Suprapubic skin (tissue), 4 donors: Measurements from ENCODE around the gene HIF3A. TPM values are rescaled to one million over a fixed set of nuclear protein-coding genes. Genes with fewer than 3 reads are reported as not detected.

Source experiments
- DNase-seq, 2 donors: peaks; one replicate each; pipeline ENCODE4 v3.0.0-alpha.2; 2019; ENCODE audit warnings: low spot score in 2 of 2
- H3K27ac ChIP-seq: fragments of 200-600 bp; sonication (generic); one replicate; pipeline ENCODE4 v1.5.1; 2019
- H3K27me3 ChIP-seq: fragments of 200-600 bp; sonication (generic); one replicate; pipeline ENCODE4 v1.5.1; 2019
- H3K36me3 ChIP-seq: fragments of 200-600 bp; sonication (generic); one replicate; pipeline ENCODE4 v1.5.1; 2019
- H3K4me1 ChIP-seq: fragments of 200-600 bp; sonication (generic); one replicate; pipeline ENCODE4 v1.5.1; 2019
- H3K4me3 ChIP-seq: fragments of 200-600 bp; sonication (generic); one replicate; pipeline ENCODE4 v1.5.1; 2019; ENCODE audit warnings: mild to moderate bottlenecking
- H3K9me3 ChIP-seq: fragments of 200-600 bp; sonication (generic); one replicate; pipeline ENCODE4 v1.5.1; 2019
- EP300 ChIP-seq: sonication (generic); formaldehyde crosslinking; IDR thresholded peaks from one replicate; pipeline ENCODE4 v1.6.1; 2017; ENCODE audit warnings: antibody characterized with exemption
- POLR2A ChIP-seq, 2 donors: fragments of 450-650 bp; IDR thresholded peaks; one replicate each; pipeline ENCODE4 v1.6.1; 2017; ENCODE audit warnings: antibody characterized with exemption in 2 of 2, mild to moderate bottlenecking in 2 of 2, moderate library complexity in 2 of 2
- POLR2AphosphoS5 ChIP-seq, 3 donors: sonication (generic); formaldehyde crosslinking; IDR thresholded peaks; one replicate each; pipeline ENCODE4 v1.6.1; 2017; ENCODE audit warnings: antibody characterized with exemption in 3 of 3
- WGBS: methylation state at CpG from one replicate; pipeline ENCODE4 v1.1.5; 2018; 5-methylcytosine and 5-hydroxymethylcytosine counted together
- total RNA-seq, 4 donors: library from RNA; depleted of rRNA; stranded (reverse); fragments of >200 nt; gene quantifications; one replicate each; pipeline ENCODE4 v1.1.0, GENCODE V29; 2016
- TF ChIP-seq, protein P1 (sequence below), 2 donors: fragments of 200-600 bp in 1 of 2; fragments of 450-650 bp in 1 of 2; sonication (generic) in 1 of 2; IDR thresholded peaks; one replicate each; pipeline ENCODE4 v1.5.1; 2016 to 2019; ENCODE audit warnings: antibody characterized with exemption in 2 of 2, mild to moderate bottlenecking in 1 of 2, moderate library complexity in 1 of 2

Gene HIF3A
- total RNA-seq, 4 donors from 2014 or later, result 6.6 to 30.0 (median 18.5) TPM

DNA sequence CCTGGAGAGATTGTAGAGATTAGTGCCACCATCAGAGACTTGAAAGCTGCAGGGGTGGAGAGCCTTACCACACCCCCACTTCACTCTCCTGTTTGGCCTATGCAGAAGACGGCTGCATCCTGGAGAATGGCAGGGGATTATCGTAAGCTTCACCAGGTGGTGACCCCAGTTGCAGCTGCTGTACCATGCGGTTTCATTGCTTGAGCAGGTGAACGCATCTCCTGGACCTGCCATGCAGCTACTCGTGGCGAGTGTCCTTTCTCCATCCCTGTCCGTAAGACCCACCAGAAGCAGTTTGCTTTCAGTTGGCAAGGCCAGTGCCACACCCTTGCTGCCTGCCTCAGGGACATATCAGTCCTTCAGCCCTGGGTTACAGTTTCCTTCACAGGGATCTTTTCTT, 71.3 kb downstream of the HIF3A start:
- peak; percentile 28 to 50 for DNase-seq
- Histone ChIP-seq H3K4me1 (peaks cover 35% of the 10 kb centered on the region), H3K4me3 (no peak overlapping the region), H3K36me3 (peaks cover 32% of the 10 kb centered on the region), H3K9me3 (no peaks in the 10 kb centered on the region), H3K27ac (no peak overlapping the region), H3K27me3 (no peaks in the 10 kb centered on the region)
- TF ChIP-seq, protein P1, sequence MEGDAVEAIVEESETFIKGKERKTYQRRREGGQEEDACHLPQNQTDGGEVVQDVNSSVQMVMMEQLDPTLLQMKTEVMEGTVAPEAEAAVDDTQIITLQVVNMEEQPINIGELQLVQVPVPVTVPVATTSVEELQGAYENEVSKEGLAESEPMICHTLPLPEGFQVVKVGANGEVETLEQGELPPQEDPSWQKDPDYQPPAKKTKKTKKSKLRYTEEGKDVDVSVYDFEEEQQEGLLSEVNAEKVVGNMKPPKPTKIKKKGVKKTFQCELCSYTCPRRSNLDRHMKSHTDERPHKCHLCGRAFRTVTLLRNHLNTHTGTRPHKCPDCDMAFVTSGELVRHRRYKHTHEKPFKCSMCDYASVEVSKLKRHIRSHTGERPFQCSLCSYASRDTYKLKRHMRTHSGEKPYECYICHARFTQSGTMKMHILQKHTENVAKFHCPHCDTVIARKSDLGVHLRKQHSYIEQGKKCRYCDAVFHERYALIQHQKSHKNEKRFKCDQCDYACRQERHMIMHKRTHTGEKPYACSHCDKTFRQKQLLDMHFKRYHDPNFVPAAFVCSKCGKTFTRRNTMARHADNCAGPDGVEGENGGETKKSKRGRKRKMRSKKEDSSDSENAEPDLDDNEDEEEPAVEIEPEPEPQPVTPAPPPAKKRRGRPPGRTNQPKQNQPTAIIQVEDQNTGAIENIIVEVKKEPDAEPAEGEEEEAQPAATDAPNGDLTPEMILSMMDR (IDR thresholded peaks at IDR 0.05), result no peak
- TF ChIP-seq POLR2AphosphoS5 (IDR thresholded peaks at IDR 0.05) (no peak), EP300 (no peak), POLR2A (IDR thresholded peaks at IDR 0.05) (no peak)
- WGBS, result 95% methylated on average over 7 of the region's 7 CpGs

DNA sequence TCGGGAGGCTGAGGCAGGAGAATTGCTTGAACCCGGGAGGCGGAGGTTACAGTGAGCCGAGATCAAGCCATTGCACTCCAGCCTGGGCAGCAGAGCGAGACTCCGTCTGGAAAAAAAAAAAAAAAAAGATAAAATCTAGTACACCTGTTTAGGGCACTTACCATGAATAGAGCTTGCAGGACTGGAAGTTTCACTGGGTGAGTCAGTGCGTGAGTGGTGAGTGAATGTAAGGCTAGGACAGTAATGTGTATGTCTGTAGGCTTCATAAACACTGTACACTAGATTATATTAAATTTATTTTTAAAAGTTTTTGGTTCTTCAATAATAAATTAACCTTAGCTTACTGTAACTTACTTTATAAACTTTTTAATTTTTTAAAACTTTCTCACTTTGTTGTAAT, 73.0 kb downstream of the HIF3A start:
- Histone ChIP-seq H3K36me3 (peaks cover 25% of the 10 kb centered on the region), H3K9me3 (no peaks in the 10 kb centered on the region), H3K27me3 (no peaks in the 10 kb centered on the region), H3K27ac (no peak overlapping the region), H3K4me1 (peaks cover 52% of the 10 kb centered on the region), H3K4me3 (no peak overlapping the region)
- TF ChIP-seq, protein P1 (IDR thresholded peaks at IDR 0.05), result no peak
- no peak for TF ChIP-seq POLR2AphosphoS5 (IDR thresholded peaks at IDR 0.05)
- no peak for TF ChIP-seq POLR2A (IDR thresholded peaks at IDR 0.05)
- TF ChIP-seq EP300, result no peak
- 71% methylated on average over 7 of the region's 7 CpGs for WGBS
- DNase-seq, result no peak

DNA sequence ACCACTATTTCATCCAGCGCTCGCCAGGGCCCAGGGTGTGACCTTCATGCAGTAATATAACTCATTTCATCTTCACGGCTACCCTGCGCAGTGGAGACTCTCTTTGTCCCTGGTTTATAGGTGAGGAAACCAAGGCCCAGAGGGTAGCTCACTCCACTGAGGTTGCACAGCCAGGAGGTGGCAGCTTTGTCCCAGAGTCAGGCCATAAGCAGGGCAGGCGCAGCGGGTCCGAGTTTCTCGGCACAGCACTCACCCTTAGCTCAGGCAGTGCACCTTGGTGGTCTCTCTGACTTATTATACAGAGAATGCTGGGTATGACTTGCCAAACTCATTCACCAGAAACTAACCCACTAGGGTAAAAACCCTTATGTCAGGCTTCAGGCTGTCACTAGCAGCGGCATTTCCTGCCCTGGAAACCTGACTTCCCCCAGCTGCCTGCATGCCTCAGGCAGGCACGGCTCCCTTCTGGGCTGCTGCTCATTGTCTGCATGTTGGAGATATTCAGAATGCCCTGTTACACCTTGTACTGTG, 74.6 kb downstream of the HIF3A start:
- Histone ChIP-seq H3K9me3 (no peaks in the 10 kb centered on the region), H3K4me1 (peaks cover 53% of the 10 kb centered on the region), H3K27me3 (no peaks in the 10 kb centered on the region), H3K36me3 (peaks cover 25% of the 10 kb centered on the region), H3K27ac (no peak overlapping the region), H3K4me3 (no peak overlapping the region)
- TF ChIP-seq POLR2AphosphoS5 (IDR thresholded peaks at IDR 0.05) (no peak), POLR2A (IDR thresholded peaks at IDR 0.05) (no peak), EP300 (no peak)
- TF ChIP-seq, protein P1 (IDR thresholded peaks at IDR 0.05), result no peak
- 70% methylated on average over 6 of the region's 10 CpGs for WGBS
- peak; percentile 50 to 58 for DNase-seq

DNA sequence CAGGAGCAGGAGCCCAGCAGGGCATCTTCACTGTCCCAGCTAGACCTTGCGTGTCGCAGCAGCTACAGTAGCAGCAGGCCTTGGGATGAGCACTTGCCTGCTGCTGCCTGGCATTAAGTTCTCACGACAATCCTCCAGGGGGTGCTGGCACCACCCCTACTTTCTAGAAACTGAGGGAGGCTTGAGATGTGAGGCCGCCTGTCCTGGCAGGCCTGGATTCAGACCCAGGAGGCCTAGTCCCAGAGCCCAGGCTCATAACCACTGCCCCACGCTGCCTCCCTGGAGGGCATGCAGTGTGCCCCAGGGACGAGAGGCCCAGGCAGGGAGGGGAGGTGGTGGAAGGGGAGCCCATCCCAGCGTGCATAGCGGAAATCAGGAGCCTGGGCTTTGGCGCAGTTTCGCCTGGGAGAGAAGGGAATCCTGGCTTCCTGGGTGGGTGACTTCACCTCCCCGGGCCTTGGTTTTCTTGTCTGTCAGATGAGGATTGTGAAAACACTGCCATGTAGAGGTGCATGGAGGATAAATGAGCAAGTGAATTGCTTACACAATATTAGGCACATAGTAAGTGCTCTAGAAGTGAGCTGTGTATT, 76.2 kb downstream of the HIF3A start:
- Histone ChIP-seq H3K36me3 (peaks cover 27% of the 10 kb centered on the region), H3K9me3 (no peaks in the 10 kb centered on the region), H3K27ac (peak overlapping the region; percentile 80), H3K27me3 (no peaks in the 10 kb centered on the region), H3K4me1 (peaks cover 68% of the 10 kb centered on the region), H3K4me3 (no peak overlapping the region)
- no peak for TF ChIP-seq POLR2AphosphoS5 (IDR thresholded peaks at IDR 0.05)
- TF ChIP-seq, protein P1 (IDR thresholded peaks at IDR 0.05), result peak in 1 of 2 donors; percentile 34
- peak; percentile 24 to 76 for DNase-seq
- 20% methylated on average over 6 of the region's 11 CpGs for WGBS

DNA sequence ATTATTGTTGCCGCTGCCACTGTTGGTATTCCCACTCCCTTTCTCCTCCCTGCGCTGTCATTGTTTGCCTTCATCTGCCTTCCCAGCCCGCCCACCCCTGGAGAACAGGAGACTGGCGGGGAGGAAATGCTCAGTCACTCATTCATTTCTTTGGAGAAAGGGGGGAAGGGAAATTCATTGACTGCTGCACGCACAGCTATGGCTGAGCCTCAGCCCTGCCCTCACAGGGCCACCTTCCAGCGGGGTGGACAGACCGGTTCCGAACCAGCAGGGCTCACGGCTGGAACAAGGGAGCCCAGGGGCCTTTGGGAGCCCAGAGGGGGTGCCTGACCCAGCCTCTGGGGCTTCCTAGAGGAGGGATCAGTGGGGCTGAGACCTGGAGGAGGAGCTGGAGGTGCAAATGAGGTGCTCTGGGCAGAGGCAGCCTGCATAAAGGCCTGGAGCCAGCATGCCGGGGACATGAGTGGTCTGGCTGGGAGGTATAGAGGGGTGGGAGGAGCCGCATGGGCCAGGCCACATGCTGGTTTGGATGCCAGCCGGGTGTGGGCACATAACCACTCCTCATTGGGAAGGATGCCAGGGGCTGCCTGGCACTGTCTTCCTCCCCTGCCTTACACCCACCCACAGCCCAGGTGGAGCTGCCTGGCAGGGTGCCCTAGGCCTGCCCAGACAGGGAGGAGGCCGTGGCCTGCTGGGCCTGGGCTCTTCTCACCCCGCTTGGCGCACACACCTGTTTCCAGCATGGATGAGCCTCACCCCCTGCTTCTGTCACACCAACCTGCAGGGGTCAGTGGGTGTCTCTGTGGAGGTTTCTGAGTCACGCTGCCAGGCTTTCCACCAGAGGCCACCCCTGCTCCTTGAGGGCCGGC, 76.9 kb downstream of the HIF3A start:
- TF ChIP-seq EP300 (no peak), POLR2AphosphoS5 (IDR thresholded peaks at IDR 0.05) (peak in 1 of 3 donors; percentile 22), POLR2A (IDR thresholded peaks at IDR 0.05) (no peak)
- H3K36me3 ChIP-seq, result peaks cover 25% of the 10 kb centered on the region
- WGBS, result 21% methylated on average over 12 of the region's 17 CpGs
- no peaks in the 10 kb centered on the region for H3K9me3 ChIP-seq
- no peak overlapping the region for H3K4me3 ChIP-seq
- H3K27ac ChIP-seq, result peak overlapping the region; percentile 80
- DNase-seq, result peak; percentile 87 to 90
- peaks cover 73% of the 10 kb centered on the region for H3K4me1 ChIP-seq
- H3K27me3 ChIP-seq, result no peaks in the 10 kb centered on the region
